CD4-positive, alpha-beta memory T cell (primary cell): Measurements from ENCODE around the gene ANKRD13D. TPM values are rescaled to one million over a fixed set of nuclear protein-coding genes. Genes with fewer than 3 reads are reported as not detected.
A peak's percentile ranks its signal among the peaks of the same experiment; 100 is the strongest.

Experiments
- CTCF ChIA-PET: fragments of 350-600 bp; sonication (Branson Sonifier 250); formaldehyde crosslinking; loops from one replicate; lab custom pipeline; 2021; ENCODE audit warnings: inconsistent platforms; ENCODE audit not compliant: partially characterized antibody; lab: Charles Lee
- POLR2A ChIA-PET: fragments of 350-600 bp; sonication (Branson Sonifier 250); formaldehyde crosslinking; loops from one replicate; lab custom pipeline; 2021; ENCODE audit not compliant: partially characterized antibody; lab: Charles Lee
- DNase-seq, 5 donors: peaks; one replicate each; pipeline versions ENCODE4 v3.0.0 to v3.0.0-alpha.2; 2020 to 2022; ENCODE audit warnings: mixed read lengths in 1 of 5
- H3K27ac ChIP-seq: one replicate; pipeline ENCODE4 v1.7.0; 2013; ENCODE audit warnings: low read depth, low read length
- H3K27me3 ChIP-seq: 2 replicates; pipeline ENCODE4 v1.7.0; 2013; ENCODE audit warnings: mild to moderate bottlenecking, low read length, moderate library complexity; ENCODE audit not compliant: insufficient read depth
- H3K36me3 ChIP-seq: 2 replicates; pipeline ENCODE4 v1.7.0; 2013; ENCODE audit warnings: mild to moderate bottlenecking, low read length, moderate library complexity; ENCODE audit not compliant: insufficient read depth
- H3K4me1 ChIP-seq: 2 replicates; pipeline ENCODE4 v1.7.0; 2013; ENCODE audit warnings: mild to moderate bottlenecking, low read length, moderate library complexity; ENCODE audit not compliant: insufficient read depth
- H3K4me3 ChIP-seq, 2 donors: one replicate each; pipeline ENCODE4 v1.7.0; 2013; ENCODE audit warnings: low read length in 2 of 2, mild to moderate bottlenecking in 1 of 2
- H3K9me3 ChIP-seq, 2 donors: one replicate each; pipeline ENCODE4 v1.7.0; 2013; ENCODE audit warnings: low read length in 2 of 2, control low read depth in 1 of 2; ENCODE audit not compliant: control insufficient read depth in 1 of 2
- H3K27ac Mint-ChIP-seq, 7 donors: one replicate each; pipeline ENCODE4 v1.8.0; 2020 to 2021; ENCODE audit warnings: mixed read lengths in 7 of 7, mild to moderate bottlenecking in 6 of 7, inconsistent platforms in 3 of 7, moderate library complexity in 3 of 7
- H3K27me3 Mint-ChIP-seq, 2 donors: one replicate each; pipeline ENCODE4 v1.8.0; 2020 to 2021; ENCODE audit warnings: mixed read lengths in 2 of 2
- H3K36me3 Mint-ChIP-seq, 2 donors: one replicate each; pipeline ENCODE4 v1.8.0; 2020 to 2021; ENCODE audit warnings: mixed read lengths in 2 of 2, inconsistent platforms in 1 of 2, mild to moderate bottlenecking in 1 of 2
- H3K4me1 Mint-ChIP-seq, 4 donors: one replicate each; pipeline ENCODE4 v1.8.0; 2020 to 2021; ENCODE audit warnings: mixed read lengths in 4 of 4, mild to moderate bottlenecking in 1 of 4
- H3K4me3 Mint-ChIP-seq, 8 donors: one replicate each; pipeline ENCODE4 v1.8.0; 2020 to 2021; ENCODE audit warnings: mixed read lengths in 8 of 8, mild to moderate bottlenecking in 7 of 8, moderate library complexity in 6 of 8, inconsistent platforms in 3 of 8
- H3K9me3 Mint-ChIP-seq, 8 donors: one replicate each; pipeline ENCODE4 v1.8.0; 2020 to 2021; ENCODE audit warnings: mixed read lengths in 8 of 8, mild to moderate bottlenecking in 5 of 8, inconsistent platforms in 3 of 8, moderate library complexity in 1 of 8
- intact Hi-C: fragments of 100-400 bp; cut with micrococcal nuclease; formaldehyde crosslinking; loops from one replicate; pipeline ENCODE4 v1.15.1; 2023
- polyA plus RNA-seq, 2 donors: library from polyadenylated mRNA; unstranded; fragments of 300-500 nt; fragmentation: Illumina TruSeq; gene quantifications; one replicate each; pipeline ENCODE4 v1.2.3, GENCODE V29; 2021
- total RNA-seq, 2 experiments: library from RNA; stranded (reverse); gene quantifications; one replicate each; pipeline ENCODE4 v1.2.3, GENCODE V29; 2021

ANKRD13D gene
- total and polyA plus RNA-seq, 4 experiments from 2014 or later = 12.0 to 247 (median 138) TPM

DNA sequence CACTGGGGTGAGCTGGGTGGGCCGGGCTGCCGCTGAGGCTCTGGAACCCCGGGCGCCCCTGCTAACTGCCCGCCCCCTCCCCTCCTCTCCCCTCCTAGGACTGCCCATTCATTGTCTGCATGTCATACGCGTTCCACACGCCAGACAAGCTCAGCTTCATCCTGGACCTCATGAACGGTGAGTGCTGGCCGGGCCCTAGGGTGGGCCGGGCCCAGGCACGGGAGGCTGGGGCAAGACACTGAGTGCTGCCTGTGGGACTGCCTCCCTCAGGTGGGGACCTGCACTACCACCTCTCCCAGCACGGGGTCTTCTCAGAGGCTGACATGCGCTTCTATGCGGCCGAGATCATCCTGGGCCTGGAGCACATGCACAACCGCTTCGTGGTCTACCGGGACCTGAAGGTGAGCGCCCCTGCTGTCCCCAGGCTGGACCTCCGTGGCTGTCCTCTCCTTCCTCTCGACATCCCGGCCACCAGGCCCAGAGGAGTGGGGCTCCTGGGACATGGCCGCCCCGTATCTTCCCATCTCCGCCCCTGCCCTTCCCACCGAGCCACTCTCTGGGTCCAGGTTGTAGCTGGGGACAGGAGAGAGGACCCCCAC lies 7.5 kb upstream of the ANKRD13D start:
- Histone ChIP-seq H3K4me3 (no peak overlapping the region), H3K27ac (peak overlapping the region; percentile 16), H3K27me3 (no peaks in the 10 kb centered on the region), H3K36me3 (peaks cover 82% of the 10 kb centered on the region), H3K4me1 (peaks cover 89% of the 10 kb centered on the region), H3K9me3 (no peaks in the 10 kb centered on the region)
- Mint-ChIP-seq H3K9me3 (no peaks in the 10 kb centered on the region), H3K4me3 (no peak overlapping the region), H3K36me3 (peaks cover 38 to 54% of the 10 kb centered on the region in 2 donors), H3K27ac (peak overlapping the region in 3 of 7 donors; percentile 22 to 78 (median 63)), H3K4me1 (peaks cover 18 to 85% (median 34%) of the 10 kb centered on the region in 4 donors), H3K27me3 (no peaks in the 10 kb centered on the region)
- ChIA-PET POLR2A (interaction anchor here (3.0 to 21.8 kb wide), 2 partner anchors 9 to 22 kb away, joined by 20 to 1163 read pairs; partner anchors contain the start of genes GRK2 and SSH3), CTCF (interaction anchor here (0.7 to 1.5 kb wide), 2 partner anchors 10 to 36 kb away, joined by 3 to 4 read pairs; no protein-coding TSS in a partner anchor)
- no peak for DNase-seq
- intact Hi-C loops = no loop called here

DNA sequence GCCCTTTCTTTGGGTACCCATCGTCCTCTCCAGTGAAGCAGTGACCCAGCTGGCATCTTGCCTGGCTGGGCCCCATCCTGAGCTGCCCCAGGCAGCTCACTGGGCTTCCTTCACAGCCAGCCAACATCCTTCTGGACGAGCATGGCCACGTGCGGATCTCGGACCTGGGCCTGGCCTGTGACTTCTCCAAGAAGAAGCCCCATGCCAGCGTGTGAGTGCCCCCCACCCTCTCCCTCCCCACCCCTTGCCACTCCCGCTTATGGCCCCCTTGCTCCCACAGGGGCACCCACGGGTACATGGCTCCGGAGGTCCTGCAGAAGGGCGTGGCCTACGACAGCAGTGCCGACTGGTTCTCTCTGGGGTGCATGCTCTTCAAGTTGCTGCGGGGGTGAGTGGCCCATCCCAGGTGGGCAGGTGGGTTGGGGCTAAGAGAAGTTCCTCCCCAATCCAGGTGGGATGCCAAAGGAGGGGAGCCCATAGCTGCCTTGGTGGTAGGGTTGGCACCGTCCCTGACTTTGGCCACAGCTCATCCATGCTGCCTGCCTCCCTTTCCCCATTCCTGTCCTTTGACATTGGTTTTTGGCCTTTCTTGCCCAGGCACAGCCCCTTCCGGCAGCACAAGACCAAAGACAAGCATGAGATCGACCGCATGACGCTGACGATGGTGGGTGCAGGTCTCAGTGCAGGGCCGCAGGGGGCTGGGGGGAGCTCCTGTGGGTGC lies 6.8 kb upstream of the ANKRD13D start:
- Mint-ChIP-seq H3K4me3 (peak overlapping the region in 2 of 8 donors; percentile 32 to 52), H3K27me3 (no peaks in the 10 kb centered on the region), H3K27ac (peak overlapping the region in 6 of 7 donors; percentile 32 to 85 (median 84)), H3K4me1 (peaks cover 22 to 85% (median 36%) of the 10 kb centered on the region in 4 donors), H3K36me3 (peaks cover 37 to 56% of the 10 kb centered on the region in 2 donors), H3K9me3 (no peaks in the 10 kb centered on the region)
- peak in 1 of 5 donors; percentile 25 for DNase-seq
- peaks cover 82% of the 10 kb centered on the region for H3K36me3 ChIP-seq
- H3K27ac ChIP-seq = peak overlapping the region; percentile 16
- H3K4me1 ChIP-seq = peaks cover 89% of the 10 kb centered on the region
- POLR2A ChIA-PET = interaction anchor here (0.9 to 21.8 kb wide), 6 partner anchors 10 to 41 kb away, joined by 3 to 1163 read pairs (median 6); partner anchors contain the start of genes GRK2 and SSH3
- no peaks in the 10 kb centered on the region for H3K27me3 ChIP-seq
- no peaks in the 10 kb centered on the region for H3K9me3 ChIP-seq
- intact Hi-C loops = no loop called here
- CTCF ChIA-PET = interaction anchor here (0.7 to 1.2 kb wide), 3 partner anchors 11 to 35 kb away, joined by 3 to 6 read pairs (median 3); no protein-coding TSS in a partner anchor
- H3K4me3 ChIP-seq = no peak overlapping the region

DNA sequence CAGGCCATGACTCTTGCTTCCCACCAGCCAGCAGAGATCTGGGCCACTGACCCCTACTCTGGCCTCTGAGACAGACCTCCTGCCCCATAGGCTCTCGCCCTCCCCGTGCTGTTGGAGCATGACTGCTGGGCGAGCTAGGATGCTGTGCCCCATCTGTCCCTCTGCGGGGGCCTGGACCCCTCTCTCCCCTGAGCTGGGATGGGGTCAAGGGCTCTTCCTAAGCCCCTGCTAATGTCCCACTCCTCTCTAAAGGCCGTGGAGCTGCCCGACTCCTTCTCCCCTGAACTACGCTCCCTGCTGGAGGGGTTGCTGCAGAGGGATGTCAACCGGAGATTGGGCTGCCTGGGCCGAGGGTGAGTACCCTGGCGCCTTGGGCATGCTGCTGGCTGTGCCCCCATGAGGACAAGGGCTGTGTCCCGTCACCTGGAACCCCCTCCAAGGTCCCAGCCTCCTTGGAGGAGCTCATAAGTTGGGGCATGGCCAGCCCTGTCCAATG lies 6.2 kb upstream of the ANKRD13D start:
- intact Hi-C loops = no loop called here
- CTCF ChIA-PET = interaction anchor here (0.8 to 1.4 kb wide), 4 partner anchors 10 to 20 kb away, joined by 3 to 6 read pairs (median 3); partner anchors contain the start of gene SSH3
- peak in 1 of 5 donors; percentile 20 for DNase-seq
- Mint-ChIP-seq H3K27ac (peak overlapping the region in 3 of 7 donors; percentile 56 to 84 (median 63)), H3K36me3 (peaks cover 34 to 57% of the 10 kb centered on the region in 2 donors), H3K4me3 (no peak overlapping the region), H3K4me1 (peaks cover 22 to 85% (median 39%) of the 10 kb centered on the region in 4 donors), H3K27me3 (no peaks in the 10 kb centered on the region), H3K9me3 (no peaks in the 10 kb centered on the region)
- Histone ChIP-seq H3K4me3 (no peak overlapping the region), H3K27me3 (no peaks in the 10 kb centered on the region), H3K36me3 (peaks cover 79% of the 10 kb centered on the region), H3K9me3 (no peaks in the 10 kb centered on the region), H3K27ac (peak overlapping the region; percentile 16), H3K4me1 (peaks cover 89% of the 10 kb centered on the region)
- POLR2A ChIA-PET = interaction anchor here (0.8 to 21.8 kb wide), 9 partner anchors 10 to 118 kb away, joined by 3 to 1163 read pairs (median 5); partner anchors contain the start of genes GRK2 and SSH3

DNA sequence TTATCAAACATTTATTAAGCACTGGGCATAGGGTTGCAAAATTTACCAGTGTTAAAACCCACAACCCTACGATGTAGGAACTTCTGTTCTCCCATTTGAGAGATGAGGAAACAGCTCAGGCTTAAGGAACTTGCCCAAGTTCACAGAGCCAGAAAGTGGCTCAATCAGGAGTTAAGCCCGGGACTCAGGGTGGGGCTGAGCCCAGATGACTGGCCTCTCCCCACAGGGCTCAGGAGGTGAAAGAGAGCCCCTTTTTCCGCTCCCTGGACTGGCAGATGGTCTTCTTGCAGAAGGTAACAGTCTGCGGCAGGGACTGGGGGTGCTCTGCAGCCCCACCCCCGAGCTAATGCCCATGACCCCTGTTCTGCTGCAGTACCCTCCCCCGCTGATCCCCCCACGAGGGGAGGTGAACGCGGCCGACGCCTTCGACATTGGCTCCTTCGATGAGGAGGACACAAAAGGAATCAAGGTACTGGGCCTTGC lies 5.6 kb upstream of the ANKRD13D start:
- H3K27me3 ChIP-seq = no peaks in the 10 kb centered on the region
- Mint-ChIP-seq H3K36me3 (peaks cover 34 to 60% of the 10 kb centered on the region in 2 donors), H3K9me3 (no peaks in the 10 kb centered on the region), H3K27me3 (no peaks in the 10 kb centered on the region), H3K4me3 (no peak overlapping the region), H3K4me1 (peaks cover 23 to 83% (median 39%) of the 10 kb centered on the region in 4 donors), H3K27ac (peak overlapping the region in 6 of 7 donors; percentile 47 to 87 (median 64))
- DNase-seq = peak in 1 of 5 donors; percentile 33
- H3K9me3 ChIP-seq = no peaks in the 10 kb centered on the region
- peaks cover 75% of the 10 kb centered on the region for H3K36me3 ChIP-seq
- intact Hi-C loops = no loop called here
- peak overlapping the region; percentile 16 for H3K27ac ChIP-seq
- H3K4me1 ChIP-seq = peaks cover 86% of the 10 kb centered on the region
- POLR2A ChIA-PET = interaction anchor here (0.8 to 21.8 kb wide), 9 partner anchors 10 to 117 kb away, joined by 3 to 1163 read pairs (median 5); partner anchors contain the start of genes GRK2 and SSH3
- CTCF ChIA-PET = interaction anchor here (0.8 to 1.4 kb wide), 4 partner anchors 10 to 21 kb away, joined by 3 to 6 read pairs (median 3); partner anchors contain the start of gene SSH3
- no peak overlapping the region for H3K4me3 ChIP-seq

DNA sequence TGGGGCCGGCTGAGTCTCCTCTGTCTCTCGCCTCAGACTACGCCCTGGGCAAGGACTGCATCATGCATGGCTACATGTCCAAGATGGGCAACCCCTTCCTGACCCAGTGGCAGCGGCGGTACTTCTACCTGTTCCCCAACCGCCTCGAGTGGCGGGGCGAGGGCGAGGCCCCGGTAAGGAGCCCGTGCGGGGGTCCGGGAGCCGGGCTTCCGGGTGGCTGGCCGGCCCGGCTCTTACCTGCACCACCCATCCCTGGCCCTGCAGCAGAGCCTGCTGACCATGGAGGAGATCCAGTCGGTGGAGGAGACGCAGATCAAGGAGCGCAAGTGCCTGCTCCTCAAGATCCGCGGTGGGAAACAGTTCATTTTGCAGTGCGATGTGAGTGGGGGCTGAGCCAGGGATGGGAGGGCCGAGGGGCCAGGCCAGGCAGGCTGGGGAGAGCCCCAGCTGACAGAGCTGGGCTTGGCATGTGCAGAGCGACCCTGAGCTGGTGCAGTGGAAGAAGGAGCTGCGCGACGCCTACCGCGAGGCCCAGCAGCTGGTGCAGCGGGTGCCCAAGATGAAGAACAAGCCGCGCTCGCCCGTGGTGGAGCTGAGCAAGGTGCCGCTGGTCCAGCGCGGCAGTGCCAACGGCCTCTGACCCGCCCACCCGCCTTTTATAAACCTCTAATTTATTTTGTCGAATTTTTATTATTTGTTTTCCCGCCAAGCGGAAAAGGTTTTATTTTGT lies 4.1 kb upstream of the ANKRD13D start:
- CTCF ChIA-PET = no interaction called here
- Mint-ChIP-seq H3K27me3 (no peaks in the 10 kb centered on the region), H3K27ac (peak overlapping the region in 4 of 7 donors; percentile 52 to 95 (median 60)), H3K4me3 (peak overlapping the region in 1 of 8 donors; percentile 17), H3K36me3 (peaks cover 25 to 57% of the 10 kb centered on the region in 2 donors), H3K4me1 (peaks cover 24 to 74% (median 31%) of the 10 kb centered on the region in 4 donors), H3K9me3 (no peaks in the 10 kb centered on the region)
- Histone ChIP-seq H3K36me3 (peaks cover 61% of the 10 kb centered on the region), H3K27me3 (no peaks in the 10 kb centered on the region), H3K27ac (no peak overlapping the region), H3K4me3 (no peak overlapping the region), H3K4me1 (peaks cover 75% of the 10 kb centered on the region), H3K9me3 (no peaks in the 10 kb centered on the region)
- intact Hi-C loops = no loop called here
- DNase-seq = peak in 1 of 5 donors; percentile 48
- POLR2A ChIA-PET = interaction anchor here (1.2 to 21.8 kb wide), 2 partner anchors 12 to 18 kb away, joined by 3 to 1163 read pairs; partner anchors contain the start of genes GRK2 and SSH3
